GM12891 (cell line): ENCODE data around the gene TNFAIP1.
"Not testable (repeated sequence)": the region's sequence is repeated elsewhere in the genome, so short reads cannot be mapped to it uniquely, and the experiment has no call there.

Experiments
- DNase-seq: peaks from one replicate; pipeline ENCODE4 v3.0.0; 2011; ENCODE audit warnings: low spot score; ENCODE audit not compliant: insufficient read length
- FAIRE-seq: peaks from 2 replicates; lab custom pipeline; 2011; peaks lifted over from hg19 to GRCh38; lab: Jason Lieb, UNC
- PAX5 ChIP-seq: IDR thresholded peaks from 2 replicates; pipeline ENCODE4 v1.6.1; 2011; ENCODE audit warnings: low read length, moderate library complexity, mild to moderate bottlenecking; ENCODE audit not compliant: insufficient read depth, severe bottlenecking
- POLR2A ChIP-seq: IDR thresholded peaks from 2 replicates; pipeline ENCODE4 v1.6.1; 2011; ENCODE audit warnings: low read depth, low read length, control low read depth
- POLR2AphosphoS5 ChIP-seq: IDR thresholded peaks from 2 replicates; pipeline ENCODE4 v1.6.1; 2011; ENCODE audit warnings: low read depth, low read length, control low read depth
- POU2F2 ChIP-seq: IDR thresholded peaks from 2 replicates; pipeline ENCODE4 v1.6.1; 2011; ENCODE audit warnings: low read depth, mild to moderate bottlenecking, control low read depth, low read length, moderate library complexity
- SPI1 ChIP-seq: IDR thresholded peaks from 2 replicates; pipeline ENCODE4 v1.6.1; 2011; ENCODE audit warnings: low read depth, low read length, control low read depth
- TAF1 ChIP-seq: IDR thresholded peaks from 2 replicates; pipeline ENCODE4 v1.6.1; 2011; ENCODE audit warnings: low read depth, low read length, control low read depth

TNFAIP1 gene

GRCh38 chr17:28334171-28334570 lies 1.4 kb upstream of the TNFAIP1 start:
- TF ChIP-seq POU2F2 (no peak), POLR2A (no peak), PAX5 (no peak), POLR2AphosphoS5 (no peak), TAF1 (no peak), SPI1 (no peak)
- no peak for DNase-seq
- no peak for FAIRE-seq

GRCh38 chr17:28334666-28335200 lies 828 bp upstream of the TNFAIP1 start:
- DNase-seq: no peak
- no peak for FAIRE-seq
- TF ChIP-seq POLR2AphosphoS5: no peak
- TF ChIP-seq TAF1: no peak
- TF ChIP-seq SPI1: no peak
- TF ChIP-seq POU2F2: no peak
- TF ChIP-seq PAX5: no peak
- no peak for TF ChIP-seq POLR2A

GRCh38 chr17:28335959-28336871 lies 654 bp downstream of the TNFAIP1 start:
- DNase-seq (no peak), FAIRE-seq (no peak)
- TF ChIP-seq SPI1: no peak
- TF ChIP-seq POU2F2: no peak
- no peak for TF ChIP-seq POLR2AphosphoS5
- TF ChIP-seq POLR2A: no peak
- no peak for TF ChIP-seq TAF1
- no peak for TF ChIP-seq PAX5

- TF ChIP-seq POLR2AphosphoS5 (no peak), POLR2A (no peak), TAF1 (no peak)
- no peak for DNase-seq
- FAIRE-seq: no peak
These were observed 2.7 kb downstream of the TNFAIP1 start for GRCh38 chr17:28338056-28338768.

GRCh38 chr17:28338769-28339212 lies 3.2 kb downstream of the TNFAIP1 start:
- not testable (repeated sequence) for DNase-seq, FAIRE-seq

DNA sequence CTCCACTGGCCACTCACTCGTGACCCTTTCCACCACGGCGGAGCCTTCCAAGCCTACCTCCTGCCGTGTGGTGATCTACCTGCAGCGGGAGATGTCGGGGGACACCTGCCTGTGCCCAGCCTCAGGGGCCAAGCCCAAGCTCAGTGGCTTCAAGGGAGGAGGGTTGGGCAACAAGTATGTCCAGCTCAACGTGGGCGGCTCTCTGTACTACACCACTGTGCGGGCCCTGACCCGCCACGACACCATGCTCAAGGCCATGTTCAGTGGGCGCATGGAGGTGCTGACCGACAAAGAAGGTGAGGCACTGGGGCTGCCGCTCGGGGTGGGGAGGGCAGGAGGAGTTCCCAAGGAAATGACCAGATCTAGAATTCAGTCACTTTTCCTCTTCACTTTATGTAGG lies 3.9 kb downstream of the TNFAIP1 start:
- no peak for FAIRE-seq
- DNase-seq: no peak
- TF ChIP-seq TAF1 (no peak), POLR2AphosphoS5 (no peak), PAX5 (no peak), POLR2A (no peak), POU2F2 (no peak), SPI1 (no peak)

- FAIRE-seq: no peak
These were observed 4.8 kb downstream of the TNFAIP1 start for GRCh38 chr17:28340374-28340773.

GRCh38 chr17:28341516-28341915 lies 6.0 kb downstream of the TNFAIP1 start:
- DNase-seq (no peak), FAIRE-seq (no peak)
- TF ChIP-seq POLR2A (no peak), SPI1 (no peak), POLR2AphosphoS5 (no peak), TAF1 (no peak), POU2F2 (no peak), PAX5 (no peak)

More at GRCh38 chr17:28340374-28340773, 4.8 kb downstream of the TNFAIP1 start:
- TF ChIP-seq POLR2A: no peak
- no peak for TF ChIP-seq POU2F2
- no peak for TF ChIP-seq SPI1
- TF ChIP-seq TAF1: no peak
- no peak for TF ChIP-seq PAX5
- TF ChIP-seq POLR2AphosphoS5: no peak
- DNase-seq: no peak

- no peak for DNase-seq
- FAIRE-seq: no peak
- TF ChIP-seq TAF1: no peak
- no peak for TF ChIP-seq SPI1
- no peak for TF ChIP-seq POU2F2
- no peak for TF ChIP-seq PAX5
- no peak for TF ChIP-seq POLR2A
- no peak for TF ChIP-seq POLR2AphosphoS5
These were observed 6.8 kb downstream of the TNFAIP1 start for GRCh38 chr17:28342313-28342712.

DNA sequence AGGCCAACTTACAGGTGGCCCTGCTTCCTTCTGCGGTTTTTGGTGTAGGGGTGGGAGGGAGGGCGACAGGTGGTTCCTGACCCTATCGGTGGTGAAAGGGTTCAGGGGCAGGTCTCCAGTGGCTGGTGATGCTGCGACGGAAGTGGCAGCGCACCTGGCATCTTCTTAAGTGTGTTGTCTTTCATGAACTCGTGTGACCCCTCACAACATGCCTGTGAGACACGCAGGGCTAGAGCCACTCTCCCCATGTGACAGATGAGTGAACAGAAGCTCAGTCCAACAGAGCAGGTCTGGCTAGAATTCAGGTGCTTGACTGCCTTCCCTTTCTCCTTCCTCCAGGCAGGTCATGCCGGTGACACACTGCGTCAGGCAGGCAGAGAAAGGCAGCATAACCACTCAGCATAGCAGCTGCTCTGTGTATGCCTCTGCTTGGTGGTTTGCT lies 8.0 kb downstream of the TNFAIP1 start:
- DNase-seq (no peak), FAIRE-seq (no peak)
- no peak for TF ChIP-seq POLR2A
- no peak for TF ChIP-seq TAF1
- TF ChIP-seq POU2F2: no peak
- TF ChIP-seq PAX5: no peak
- TF ChIP-seq POLR2AphosphoS5: no peak
- TF ChIP-seq SPI1: no peak
